SU-DHL-6 (cell line): ENCODE data around the gene PLXNA2.

Experiments used
- EZH2phosphoT487 ChIP-seq: fragments of 200-600 bp; sonication (generic), shearing (Covaris generic); conservative IDR thresholded peaks from 2 replicates; pipeline ENCODE4 v1.6.1; 2018; ENCODE audit warnings: mild to moderate bottlenecking, antibody characterized with exemption, low read length, moderate library complexity, mixed read lengths
- TF ChIP-seq, protein P1 (sequence below): fragments of 200-600 bp; sonication (generic); IDR thresholded peaks from one replicate; pipeline ENCODE4 v1.5.1; 2017; ENCODE audit warnings: antibody characterized with exemption, mild to moderate bottlenecking, low read length, moderate library complexity; ENCODE audit not compliant: insufficient read depth, poor library complexity, severe bottlenecking

DNA sequence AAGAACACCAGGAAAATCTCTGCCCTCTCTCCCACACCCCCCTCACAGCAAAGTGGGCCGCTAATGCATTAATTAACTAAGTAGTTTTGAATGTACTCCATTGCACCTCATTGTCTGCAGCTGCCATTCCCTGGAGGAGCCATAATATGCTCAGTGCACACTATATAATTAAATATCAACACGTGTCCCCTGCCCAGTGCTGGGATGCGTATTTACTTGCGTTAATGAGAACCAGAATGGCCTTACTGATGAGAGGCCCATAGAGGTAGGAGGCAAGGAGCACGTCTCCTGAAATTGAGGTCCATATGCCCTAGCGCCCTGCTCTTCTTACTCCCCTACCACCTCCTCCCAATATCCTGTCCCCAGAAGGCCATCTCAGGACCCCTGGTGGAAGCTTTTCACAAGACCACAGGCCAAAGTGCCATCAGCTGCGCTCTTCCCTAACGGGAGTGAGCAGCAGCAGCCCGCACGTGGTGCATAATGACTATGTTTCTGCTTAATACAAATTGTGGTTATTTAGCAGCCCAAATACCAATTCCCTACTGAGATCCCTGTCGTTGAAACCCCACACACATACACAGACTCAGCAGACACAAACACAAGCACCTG is 76.8 kb downstream of the PLXNA2 start:
- TF ChIP-seq, protein P1, sequence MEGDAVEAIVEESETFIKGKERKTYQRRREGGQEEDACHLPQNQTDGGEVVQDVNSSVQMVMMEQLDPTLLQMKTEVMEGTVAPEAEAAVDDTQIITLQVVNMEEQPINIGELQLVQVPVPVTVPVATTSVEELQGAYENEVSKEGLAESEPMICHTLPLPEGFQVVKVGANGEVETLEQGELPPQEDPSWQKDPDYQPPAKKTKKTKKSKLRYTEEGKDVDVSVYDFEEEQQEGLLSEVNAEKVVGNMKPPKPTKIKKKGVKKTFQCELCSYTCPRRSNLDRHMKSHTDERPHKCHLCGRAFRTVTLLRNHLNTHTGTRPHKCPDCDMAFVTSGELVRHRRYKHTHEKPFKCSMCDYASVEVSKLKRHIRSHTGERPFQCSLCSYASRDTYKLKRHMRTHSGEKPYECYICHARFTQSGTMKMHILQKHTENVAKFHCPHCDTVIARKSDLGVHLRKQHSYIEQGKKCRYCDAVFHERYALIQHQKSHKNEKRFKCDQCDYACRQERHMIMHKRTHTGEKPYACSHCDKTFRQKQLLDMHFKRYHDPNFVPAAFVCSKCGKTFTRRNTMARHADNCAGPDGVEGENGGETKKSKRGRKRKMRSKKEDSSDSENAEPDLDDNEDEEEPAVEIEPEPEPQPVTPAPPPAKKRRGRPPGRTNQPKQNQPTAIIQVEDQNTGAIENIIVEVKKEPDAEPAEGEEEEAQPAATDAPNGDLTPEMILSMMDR = no peak
- TF ChIP-seq EZH2phosphoT487 = no peak
